Ishikawa (cell line): ENCODE data around the gene RASSF7.

Experiments
- CEBPB ChIP-seq: IDR thresholded peaks from 2 replicates; pipeline ENCODE4 v1.6.1; 2012
- CREB1 ChIP-seq: IDR thresholded peaks from 2 replicates; pipeline ENCODE4 v1.6.1; 2012; ENCODE audit warnings: low read depth
- EGR1 ChIP-seq: IDR thresholded peaks from 2 replicates; pipeline ENCODE4 v1.6.1; 2012
- EP300 ChIP-seq: IDR thresholded peaks from 2 replicates; pipeline ENCODE4 v1.6.1; 2012; ENCODE audit warnings: borderline replicate concordance
- FOXM1 ChIP-seq: IDR thresholded peaks from 2 replicates; pipeline ENCODE4 v1.6.1; 2012; ENCODE audit warnings: low read depth, borderline replicate concordance
- MAX ChIP-seq: IDR thresholded peaks from 2 replicates; pipeline ENCODE4 v1.6.1; 2012
- NFIC ChIP-seq: IDR thresholded peaks from 2 replicates; pipeline ENCODE4 v1.6.1; 2012
- RAD21 ChIP-seq: IDR thresholded peaks from 2 replicates; pipeline ENCODE4 v1.6.1; 2012; ENCODE audit warnings: low read depth
- REST ChIP-seq: IDR thresholded peaks from 2 replicates; pipeline ENCODE4 v1.6.1; 2012; ENCODE audit warnings: low read depth, mild to moderate bottlenecking
- TAF1 ChIP-seq: IDR thresholded peaks from 2 replicates; pipeline ENCODE4 v1.6.1; 2012; ENCODE audit warnings: low read depth, mild to moderate bottlenecking
- TCF12 ChIP-seq: IDR thresholded peaks from 2 replicates; pipeline ENCODE4 v1.6.1; 2012; ENCODE audit warnings: low read depth
- TEAD4 ChIP-seq: IDR thresholded peaks from 2 replicates; pipeline ENCODE4 v1.6.1; 2012
- USF1 ChIP-seq: IDR thresholded peaks from 2 replicates; pipeline ENCODE4 v1.6.1; 2012
- YY1 ChIP-seq: IDR thresholded peaks from 2 replicates; pipeline ENCODE4 v1.6.1; 2012; ENCODE audit warnings: low read depth
- ZBTB7A ChIP-seq: IDR thresholded peaks from 2 replicates; pipeline ENCODE4 v1.6.1; 2012; ENCODE audit warnings: low read depth

Gene RASSF7

DNA sequence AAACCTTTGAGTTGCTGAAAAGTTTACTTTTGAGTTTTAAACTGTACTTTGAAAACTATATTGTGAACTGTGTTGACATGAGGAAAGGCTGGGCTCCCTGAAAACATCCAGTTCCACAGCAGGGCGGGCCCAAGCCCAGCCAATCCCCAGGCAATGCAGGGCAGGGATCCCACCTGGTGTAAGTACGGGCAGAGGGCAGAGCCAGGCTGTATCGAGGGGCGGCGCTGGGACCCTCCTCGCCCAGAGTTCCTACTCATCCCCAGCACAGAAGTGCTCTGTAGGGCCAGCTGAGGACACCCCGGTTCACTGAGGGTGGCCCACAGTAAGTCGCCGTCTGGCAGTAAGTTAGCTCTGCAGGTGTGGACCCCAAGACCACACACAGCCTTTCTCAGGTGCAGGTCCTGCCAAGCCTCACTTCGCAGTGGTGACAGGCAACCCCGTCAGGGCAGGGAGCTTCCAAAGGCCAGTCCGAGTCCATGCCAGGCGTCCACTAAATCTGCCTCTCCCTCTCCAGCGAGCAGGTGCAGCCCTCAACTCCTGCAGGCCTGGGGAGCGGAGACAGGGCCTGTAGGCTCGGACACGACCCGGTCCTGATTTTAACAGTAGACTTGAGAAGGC lies 6.3 kb downstream of the RASSF7 start:
- no peak for TF ChIP-seq EP300
- TF ChIP-seq MAX, result no peak
- no peak for TF ChIP-seq USF1
- no peak for TF ChIP-seq REST
- TF ChIP-seq NFIC, result no peak
- TF ChIP-seq RAD21, result no peak
- TF ChIP-seq FOXM1, result no peak
- TF ChIP-seq EGR1, result no peak
- no peak for TF ChIP-seq ZBTB7A
- TF ChIP-seq TEAD4, result no peak
- no peak for TF ChIP-seq CREB1
- no peak for TF ChIP-seq TCF12
- TF ChIP-seq YY1, result no peak
- TF ChIP-seq TAF1, result no peak
- no peak for TF ChIP-seq CEBPB

DNA sequence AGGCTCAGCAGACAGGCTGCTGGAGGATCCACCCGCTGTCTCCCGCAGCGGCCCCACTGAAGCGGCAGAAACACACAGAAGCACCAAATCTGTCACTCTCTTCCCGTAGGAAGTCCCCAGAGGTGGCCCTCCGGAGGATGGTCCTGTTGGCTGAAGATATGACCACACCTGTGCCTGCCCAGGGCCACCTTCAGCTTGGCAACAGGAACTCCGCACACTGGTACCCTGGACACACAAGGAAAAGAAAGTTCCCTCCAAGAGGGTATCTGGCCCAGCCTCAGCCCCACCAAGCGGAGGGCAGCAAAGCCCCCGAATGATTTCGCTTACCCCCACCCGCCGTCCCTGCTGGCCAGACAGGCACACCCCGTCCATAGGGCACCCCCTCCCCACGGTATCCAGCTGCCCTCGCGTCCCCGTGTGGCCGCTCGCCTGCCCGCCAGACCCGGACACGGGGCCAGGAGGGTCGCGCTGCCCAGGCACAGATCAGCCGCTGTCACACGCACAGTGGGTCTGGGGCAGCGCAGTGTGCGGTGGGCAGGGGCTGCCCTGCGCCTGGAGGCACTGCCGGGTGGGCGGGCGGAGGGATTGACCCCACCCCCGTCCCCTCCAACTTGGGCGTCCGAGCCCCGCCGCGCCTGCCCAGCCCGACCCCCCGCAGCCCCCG lies 7.0 kb downstream of the RASSF7 start:
- no peak for TF ChIP-seq CEBPB
- TF ChIP-seq ZBTB7A, result peak; percentile 93; the same call in 1 of the 2 replicates
- no peak for TF ChIP-seq TAF1
- TF ChIP-seq NFIC, result no peak
- TF ChIP-seq YY1, result no peak
- 0 out of 2 replicates have a peak, but pooled peaks have one; percentile 1 for TF ChIP-seq USF1
- TF ChIP-seq TEAD4, result no peak
- no peak for TF ChIP-seq REST
- no peak for TF ChIP-seq TCF12
- no peak for TF ChIP-seq RAD21
- TF ChIP-seq MAX, result no peak; the same call in 1 of the 2 replicates
- TF ChIP-seq CREB1, result no peak
- TF ChIP-seq EP300, result no peak
- TF ChIP-seq EGR1, result no peak
- no peak for TF ChIP-seq FOXM1

DNA sequence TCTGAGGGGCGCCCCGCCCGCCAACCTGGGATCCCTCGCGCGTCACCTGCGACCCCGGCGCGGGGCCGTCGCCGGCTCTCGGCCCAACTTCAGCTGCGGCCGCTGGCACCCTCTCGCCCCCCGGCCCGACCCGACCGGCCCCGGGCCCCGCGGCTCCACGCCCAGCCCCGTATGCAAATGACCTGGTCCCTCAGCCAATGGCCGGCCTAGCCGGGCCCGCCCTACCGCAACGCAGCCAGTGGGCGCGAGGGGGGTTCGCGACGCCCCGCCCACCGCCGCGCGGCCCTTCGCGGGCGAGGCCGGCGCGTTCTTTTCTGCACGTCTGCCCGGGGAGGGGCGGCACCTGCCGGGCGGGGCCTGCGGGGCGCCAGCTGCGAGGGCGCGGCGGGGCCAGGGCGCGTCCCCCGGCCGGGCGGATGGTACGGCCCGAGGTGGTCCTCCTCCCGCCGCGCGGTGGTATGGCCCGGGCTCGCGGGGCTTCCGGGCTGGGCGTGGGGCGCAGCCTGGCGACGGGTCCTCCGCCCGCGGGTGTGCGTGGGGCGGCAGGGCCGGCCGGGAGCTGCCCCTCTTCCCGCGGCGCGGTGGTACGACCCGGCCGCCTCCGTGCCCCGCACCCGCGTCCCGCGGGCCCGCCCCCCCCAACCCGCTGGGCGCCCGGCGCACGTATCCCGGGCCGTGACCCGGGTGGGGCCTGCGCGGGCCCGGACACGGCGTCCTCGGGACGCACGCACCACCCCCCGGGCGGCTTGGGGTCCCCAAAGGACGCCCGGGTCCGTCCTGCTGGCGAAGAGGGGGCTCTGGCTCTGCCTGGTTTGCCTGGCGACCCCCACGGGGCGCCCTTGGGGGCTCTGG lies 7.8 kb downstream of the RASSF7 start:
- TF ChIP-seq EGR1, result no peak
- no peak for TF ChIP-seq EP300
- TF ChIP-seq TEAD4, result no peak
- TF ChIP-seq FOXM1, result no peak
- no peak for TF ChIP-seq CEBPB
- 0 out of 2 replicates have a peak, but pooled peaks have one; percentile 1 for TF ChIP-seq USF1
- no peak for TF ChIP-seq NFIC
- peak; percentile 5; the same call in 1 of the 2 replicates for TF ChIP-seq TAF1
- TF ChIP-seq MAX, result peak; percentile 31; the same call in 1 of the 2 replicates
- no peak for TF ChIP-seq CREB1
- peak; percentile 68 for TF ChIP-seq ZBTB7A
- TF ChIP-seq RAD21, result no peak
- no peak for TF ChIP-seq REST
- 0 out of 2 replicates have a peak, but pooled peaks have one; percentile 27 for TF ChIP-seq YY1
- no peak for TF ChIP-seq TCF12
